K562 (cell line): ENCODE results near the gene SDCCAG8. TPM values are rescaled to one million over a fixed set of nuclear protein-coding genes. Genes with fewer than 3 reads are reported as not detected.

Experiments used
- ATAC-seq: fragments of 200-7000 bp; cut with Tn5 transposase; 3 replicates; pipeline ENCODE4 v1.9.1; 2020; ENCODE audit warnings: moderate library complexity
- BruUV-seq: library from RNA; stranded (reverse); fragments of 400-500 nt; replicated peaks from 2 replicates; lab custom pipeline; 2021; lab: Mats Ljungman, UMichigan
- CTCF ChIA-PET: fragments of 300-600 bp; formaldehyde crosslinking; extraction: SDS; loops from one replicate; lab custom pipeline; 2021; ENCODE audit warnings: low intra/inter-chr PET ratio; lab: Yijun Ruan, JAX
- POLR2A ChIA-PET: fragments of 300-600, 350-650 bp; sonication (Branson Sonifier 250); formaldehyde crosslinking; extraction: SDS; loops from one replicate; lab custom pipeline; 2021; ENCODE audit warnings: antibody characterized with exemption, inconsistent platforms; lab: Yijun Ruan, JAX
- DNase-seq, 4 experiments: peaks; one replicate each; pipeline versions ENCODE4 v3.0.0 to v3.0.0-alpha.2; 2011 to 2018; ENCODE audit warnings: low spot score in 3 of 4, mixed read lengths in 3 of 4; ENCODE audit errors: extremely low read depth in 1 of 4
- FAIRE-seq: peaks from 2 replicates; lab custom pipeline; 2011; peaks lifted over from hg19 to GRCh38; lab: Jason Lieb, UNC
- H2AFZ ChIP-seq: 2 replicates; pipeline ENCODE4 v1.6.0; 2011; ENCODE audit warnings: low read depth, low read length, control low read depth, inconsistent platforms
- H3K27ac ChIP-seq: fragments of 200-600 bp; 3 replicates; pipeline ENCODE4 v1.8.0; 2011; ENCODE audit warnings: low read depth, mild to moderate bottlenecking, control low read depth, inconsistent platforms, low read length, moderate library complexity, mixed read lengths; ENCODE audit errors: extremely low read depth
- H3K27me3 ChIP-seq, 2 experiments: fragments of 300-600 bp in 1 of 2; 2 replicates in 1 of 2; 3 replicates in 1 of 2; pipeline versions ENCODE4 v1.6.0 to v1.8.0; 2011; ENCODE audit warnings: inconsistent platforms in 2 of 2, low read length in 2 of 2, mild to moderate bottlenecking in 1 of 2, mixed read lengths in 1 of 2, moderate library complexity in 1 of 2; ENCODE audit not compliant: control insufficient read depth in 2 of 2, insufficient read depth in 2 of 2
- H3K36me3 ChIP-seq: fragments of 300-600 bp; 3 replicates; pipeline ENCODE4 v1.8.0; 2011; ENCODE audit warnings: mild to moderate bottlenecking, low read length, inconsistent platforms; ENCODE audit not compliant: control insufficient read depth, insufficient read depth
- H3K4me1 ChIP-seq, 2 experiments: fragments of 200-600 bp in 1 of 2; replicated peaks in 1 of 2; 2 replicates in 1 of 2; 3 replicates in 1 of 2; pipeline versions ENCODE4 v1.5.1 to v1.8.0; 2011; ENCODE audit warnings: inconsistent platforms in 2 of 2, low read length in 2 of 2, mild to moderate bottlenecking in 1 of 2, mixed read lengths in 1 of 2, moderate library complexity in 1 of 2; ENCODE audit not compliant: control insufficient read depth in 2 of 2, insufficient read depth in 2 of 2
- H3K4me2 ChIP-seq: 2 replicates; pipeline ENCODE4 v1.6.1; 2011; ENCODE audit warnings: low read length, control low read depth, inconsistent platforms, mixed read lengths; ENCODE audit not compliant: insufficient read depth
- H3K4me3 ChIP-seq: fragments of 200-600 bp; sonication (generic), shearing (Covaris generic); 2 replicates; pipeline ENCODE4 v1.5.1; 2016; ENCODE audit warnings: control low read depth, inconsistent platforms
- H3K79me2 ChIP-seq: fragments of 200-600 bp; 3 replicates; pipeline ENCODE4 v1.8.0; 2011; ENCODE audit warnings: low read length, inconsistent platforms; ENCODE audit not compliant: control insufficient read depth, insufficient read depth
- H3K9ac ChIP-seq, 2 experiments: 2 replicates each; pipeline versions ENCODE4 v1.6.0 to v1.6.1; 2011; ENCODE audit warnings: low read depth in 2 of 2, low read length in 2 of 2, control low read depth in 1 of 2, inconsistent platforms in 1 of 2, mild to moderate bottlenecking in 1 of 2, mixed read lengths in 1 of 2; ENCODE audit not compliant: insufficient read depth in 1 of 2
- H3K9me1 ChIP-seq: one replicate; pipeline ENCODE4 v1.6.0; 2011; ENCODE audit warnings: inconsistent platforms, mild to moderate bottlenecking, low read length, moderate library complexity; ENCODE audit not compliant: control insufficient read depth, insufficient read depth
- H3K9me3 ChIP-seq: replicated peaks from 2 replicates; pipeline ENCODE4 v1.5.1; 2011; ENCODE audit warnings: low read depth, low read length, inconsistent platforms; ENCODE audit not compliant: control insufficient read depth, insufficient read depth
- H4K20me1 ChIP-seq: replicated peaks from 2 replicates; pipeline ENCODE4 v1.6.1; 2011; ENCODE audit warnings: low read length, inconsistent platforms, mixed read lengths; ENCODE audit not compliant: control insufficient read depth, insufficient read depth
- DACH1 ChIP-seq: fragments of 450-650 bp; IDR thresholded peaks from 2 replicates; pipeline ENCODE4 v1.6.1; 2018; ENCODE audit not compliant: partially characterized antibody
- E2F4 ChIP-seq: sonication (generic); formaldehyde crosslinking; IDR thresholded peaks from 2 replicates; pipeline ENCODE4 v1.8.0; 2022; ENCODE audit warnings: mild to moderate bottlenecking, low read depth, missing genetic modification reagents
- FUS ChIP-seq: fragments of 200-400 bp; formaldehyde crosslinking; optimal IDR thresholded peaks from 2 replicates; pipeline ENCODE3; 2017; ENCODE audit warnings: low read depth, low read length
- IRF2 ChIP-seq: sonication (generic); formaldehyde crosslinking; IDR thresholded peaks from 2 replicates; pipeline ENCODE4 v1.8.1; 2022; ENCODE audit warnings: mild to moderate bottlenecking, missing genetic modification reagents
- KDM5B ChIP-seq: fragments of 200-600 bp; sonication (generic); IDR thresholded peaks from 2 replicates; pipeline ENCODE4 v1.6.1; 2012; ENCODE audit warnings: low read depth, mild to moderate bottlenecking, moderate library complexity, low read length, control low read depth, inconsistent platforms; ENCODE audit not compliant: insufficient replicate concordance
- NR4A1 ChIP-seq, 2 experiments: fragments of 250-450 bp in 1 of 2; fragments of 450-650 bp in 1 of 2; sonication (Bioruptor Pico) in 1 of 2; IDR thresholded peaks; 2 replicates each; pipeline versions ENCODE4 v1.4.0 to v1.6.1; 2016 to 2020; ENCODE audit warnings: mild to moderate bottlenecking in 2 of 2, missing compliant biosample characterization in 1 of 2, missing genetic modification characterization in 1 of 2, moderate library complexity in 1 of 2
- PHF20 ChIP-seq: fragments of 450-650 bp; IDR thresholded peaks from 2 replicates; pipeline ENCODE4 v1.6.1; 2018; ENCODE audit not compliant: partially characterized antibody
- PHF8 ChIP-seq: fragments of 200-600 bp; sonication (generic); IDR thresholded peaks from 2 replicates; pipeline ENCODE4 v1.6.1; 2012; ENCODE audit warnings: mixed run types, mild to moderate bottlenecking, inconsistent platforms, low read length, moderate library complexity, borderline replicate concordance
- RAD51 ChIP-seq: fragments of 450-650 bp; IDR thresholded peaks from 2 replicates; pipeline ENCODE4 v1.7.1; 2016; ENCODE audit warnings: low read depth, mild to moderate bottlenecking, borderline replicate concordance
- SMAD3 ChIP-seq: fragments of 450-650 bp; formaldehyde crosslinking; conservative IDR thresholded peaks from 2 replicates; pipeline ENCODE4 v1.4.0; 2020; ENCODE audit warnings: mild to moderate bottlenecking
- ZC3H8 ChIP-seq: fragments of 450-650 bp; IDR thresholded peaks from 2 replicates; pipeline ENCODE4 v1.6.1; 2017
- ZFX ChIP-seq: sonication (generic); formaldehyde crosslinking; IDR thresholded peaks from 2 replicates; pipeline ENCODE4 v1.8.0; 2022; ENCODE audit warnings: mild to moderate bottlenecking, missing genetic modification reagents, moderate library complexity
- ZNF384 ChIP-seq: IDR thresholded peaks from 2 replicates; pipeline ENCODE4 v1.6.1; 2012; ENCODE audit warnings: low read depth, low read length, improper control_type of control experiment
- WGBS: fragments of 100-300 bp; shearing (Covaris generic); methylation state at CpG from one replicate; pipeline ENCODE4 v1.1.6; 2016; ENCODE audit warnings: low coverage, mixed read lengths; ENCODE audit not compliant: insufficient coverage; ENCODE audit errors: missing lambda C conversion rate; 5-methylcytosine and 5-hydroxymethylcytosine counted together
- in situ Hi-C: fragments of 300-500 bp; cut with MboI; formaldehyde crosslinking; loops from 4 replicates; pipeline ENCODE4 v1.15.0; 2018; ENCODE audit warnings: inconsistent platforms, mixed read lengths
- intact Hi-C: fragments of 100-400 bp; cut with micrococcal nuclease; formaldehyde crosslinking; loops from 2 replicates; pipeline ENCODE4 v1.14.2; 2022
- polyA plus RNA-seq, 8 experiments: library from polyadenylated mRNA; depleted of rRNA in 4 of 8; stranded (reverse) in 5 of 8; unstranded in 3 of 8; fragments of >200 nt; fragmentation: Nextera tagmentation in 2 of 8; fragmentation: Illumina TruSeq in 1 of 8; extraction: Ambion mirVana in 2 of 8; extraction: Trizol in 1 of 8; gene quantifications; 2 replicates each; pipeline versions ENCODE4 v1.2.1 to v1.2.3, GENCODE V29; 2011 to 2014; ENCODE audit warnings: inconsistent platforms in 1 of 8, missing spikeins in 1 of 8
- total RNA-seq, 7 experiments: library from RNA; depleted of rRNA in 6 of 7; stranded (reverse); fragments of >200 nt in 6 of 7; fragmentation: Illumina TruSeq in 2 of 7; extraction: Trizol in 2 of 7; gene quantifications; 2 replicates each; pipeline versions ENCODE4 v1.2.1 to v1.2.3, GENCODE V29; 2011 to 2021; ENCODE audit warnings: low replicate concordance in 1 of 7
- TF ChIP-seq, protein P1 (sequence below): sonication (generic); formaldehyde crosslinking; IDR thresholded peaks from 2 replicates; pipeline ENCODE4 v1.5.0; 2020; ENCODE audit warnings: missing genetic modification reagents
- TF ChIP-seq, protein P2 (sequence below): fragments of 200-800 bp; sonication (Bioruptor generic); IDR thresholded peaks from 2 replicates; pipeline ENCODE4 v1.6.1; 2017; ENCODE audit warnings: missing genetic modification characterization, missing compliant biosample characterization
- TF ChIP-seq, protein P3 (sequence below): fragments of 250-450 bp; sonication (Bioruptor Pico); IDR thresholded peaks from 2 replicates; pipeline ENCODE4 v1.8.0; 2022; ENCODE audit warnings: inconsistent platforms

SDCCAG8 gene
- total and polyA plus RNA-seq, 9 of the 15 experiments (the other 6 are each of a cell fraction or from before 2014, with no cell fraction given), result 17.9 to 36.7 (median 25.4) TPM

DNA sequence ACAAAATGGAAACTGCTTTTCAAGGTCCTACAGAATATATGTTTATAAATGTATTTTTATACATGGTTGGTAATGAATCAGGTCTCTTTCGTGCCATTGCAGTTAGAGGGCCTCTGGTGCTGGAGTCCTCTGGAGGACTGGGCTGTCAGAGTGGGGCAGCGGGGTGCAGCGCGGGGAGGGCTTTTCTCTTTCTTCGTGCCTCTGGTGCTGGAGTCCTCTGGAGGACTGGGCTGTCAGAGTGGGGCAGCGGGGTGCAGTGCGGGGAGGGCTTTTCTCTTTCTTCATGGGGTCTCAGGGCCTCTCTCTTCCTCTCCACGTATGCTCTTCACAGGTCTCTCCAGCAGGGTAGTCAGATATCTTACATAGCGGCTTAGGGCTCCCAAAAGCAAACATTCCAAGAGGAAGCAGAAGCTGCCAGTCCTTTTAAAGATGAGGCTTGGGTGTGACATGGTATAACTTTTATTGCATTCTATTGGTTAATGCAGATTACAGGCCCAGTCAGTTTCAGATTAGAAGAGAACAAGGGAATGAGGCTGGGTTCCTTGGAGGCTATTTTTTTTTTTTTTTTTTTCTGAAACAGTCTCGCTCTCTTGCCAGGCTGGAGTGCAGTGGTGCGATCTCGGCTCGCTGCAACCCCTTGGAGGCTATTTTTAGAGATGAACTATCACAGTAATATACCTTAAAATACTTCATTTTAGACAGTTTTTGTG lies 13.1 kb downstream of the SDCCAG8 start:
- peak overlapping the region; percentile 5; the same call in 1 of the 2 replicates for H3K4me3 ChIP-seq
- no peaks in the 10 kb centered on the region for H3K9me1 ChIP-seq
- no peaks in the 10 kb centered on the region for H3K27me3 ChIP-seq
- peak overlapping the region; percentile 78 for H2AFZ ChIP-seq
- 33% methylated on average over 13 of the region's 13 CpGs for WGBS
- ChIA-PET POLR2A (interaction anchor here (1.3 to 2.2 kb wide), 2 partner anchors 13 to 16 kb away, joined by 3 to 19 read pairs; partner anchors contain the start of genes CEP170 and SDCCAG8), CTCF (no interaction called here)
- peaks cover 27 to 47% of the 10 kb centered on the region in 2 experiments for H3K4me1 ChIP-seq
- H3K9ac ChIP-seq, result peak overlapping the region; percentile 38 to 51; a peak in 3 of 4 replicates
- FAIRE-seq (peak; percentile 37), DNase-seq (peak in 2 of 4 experiments; percentile 20 to 45), ATAC-seq (peak; percentile 75)
- H3K79me2 ChIP-seq, result peaks cover 14% of the 10 kb centered on the region; the same call in 2 of the 3 replicates
- no peaks in the 10 kb centered on the region for H3K9me3 ChIP-seq
- H4K20me1 ChIP-seq, result no peaks in the 10 kb centered on the region
- H3K27ac ChIP-seq, result peak overlapping the region; percentile 61
- intact Hi-C loops (no loop called here), in situ Hi-C loops (no loop called here)
- peaks cover 15% of the 10 kb centered on the region; the same call in 2 of the 3 replicates for H3K36me3 ChIP-seq
- no TSS peak for BruUV-seq
- H3K4me2 ChIP-seq, result peak overlapping the region; percentile 67
- TF ChIP-seq PHF20, result no peak
- TF ChIP-seq, protein P1, sequence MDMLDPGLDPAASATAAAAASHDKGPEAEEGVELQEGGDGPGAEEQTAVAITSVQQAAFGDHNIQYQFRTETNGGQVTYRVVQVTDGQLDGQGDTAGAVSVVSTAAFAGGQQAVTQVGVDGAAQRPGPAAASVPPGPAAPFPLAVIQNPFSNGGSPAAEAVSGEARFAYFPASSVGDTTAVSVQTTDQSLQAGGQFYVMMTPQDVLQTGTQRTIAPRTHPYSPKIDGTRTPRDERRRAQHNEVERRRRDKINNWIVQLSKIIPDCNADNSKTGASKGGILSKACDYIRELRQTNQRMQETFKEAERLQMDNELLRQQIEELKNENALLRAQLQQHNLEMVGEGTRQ (CRISPR knock-in tag), result no peak
- TF ChIP-seq FUS, result no peak
- TF ChIP-seq RAD51, result no peak
- TF ChIP-seq DACH1, result no peak
- no peak for TF ChIP-seq IRF2 (CRISPR knock-in tag)
- TF ChIP-seq, protein P2, sequence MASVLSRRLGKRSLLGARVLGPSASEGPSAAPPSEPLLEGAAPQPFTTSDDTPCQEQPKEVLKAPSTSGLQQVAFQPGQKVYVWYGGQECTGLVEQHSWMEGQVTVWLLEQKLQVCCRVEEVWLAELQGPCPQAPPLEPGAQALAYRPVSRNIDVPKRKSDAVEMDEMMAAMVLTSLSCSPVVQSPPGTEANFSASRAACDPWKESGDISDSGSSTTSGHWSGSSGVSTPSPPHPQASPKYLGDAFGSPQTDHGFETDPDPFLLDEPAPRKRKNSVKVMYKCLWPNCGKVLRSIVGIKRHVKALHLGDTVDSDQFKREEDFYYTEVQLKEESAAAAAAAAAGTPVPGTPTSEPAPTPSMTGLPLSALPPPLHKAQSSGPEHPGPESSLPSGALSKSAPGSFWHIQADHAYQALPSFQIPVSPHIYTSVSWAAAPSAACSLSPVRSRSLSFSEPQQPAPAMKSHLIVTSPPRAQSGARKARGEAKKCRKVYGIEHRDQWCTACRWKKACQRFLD (CRISPR knock-in tag), result peak; percentile 50; the same call in 1 of the 2 replicates
- TF ChIP-seq PHF8, result peak; percentile 12; the same call in 1 of the 2 replicates
- no peak; the same call in 1 of the 2 replicates for TF ChIP-seq ZFX (CRISPR knock-in tag)
- TF ChIP-seq SMAD3 (CRISPR knock-in tag), result no peak
- peak; percentile 16 for TF ChIP-seq KDM5B
- no peak for TF ChIP-seq NR4A1 (CRISPR knock-in tag; IDR thresholded peaks at IDR 0.05)
- no peak for TF ChIP-seq NR4A1 (tag; IDR thresholded peaks at IDR 0.05)
- TF ChIP-seq, protein P3, sequence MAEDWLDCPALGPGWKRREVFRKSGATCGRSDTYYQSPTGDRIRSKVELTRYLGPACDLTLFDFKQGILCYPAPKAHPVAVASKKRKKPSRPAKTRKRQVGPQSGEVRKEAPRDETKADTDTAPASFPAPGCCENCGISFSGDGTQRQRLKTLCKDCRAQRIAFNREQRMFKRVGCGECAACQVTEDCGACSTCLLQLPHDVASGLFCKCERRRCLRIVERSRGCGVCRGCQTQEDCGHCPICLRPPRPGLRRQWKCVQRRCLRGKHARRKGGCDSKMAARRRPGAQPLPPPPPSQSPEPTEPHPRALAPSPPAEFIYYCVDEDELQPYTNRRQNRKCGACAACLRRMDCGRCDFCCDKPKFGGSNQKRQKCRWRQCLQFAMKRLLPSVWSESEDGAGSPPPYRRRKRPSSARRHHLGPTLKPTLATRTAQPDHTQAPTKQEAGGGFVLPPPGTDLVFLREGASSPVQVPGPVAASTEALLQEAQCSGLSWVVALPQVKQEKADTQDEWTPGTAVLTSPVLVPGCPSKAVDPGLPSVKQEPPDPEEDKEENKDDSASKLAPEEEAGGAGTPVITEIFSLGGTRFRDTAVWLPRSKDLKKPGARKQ (CRISPR knock-in tag), result 0 out of 2 replicates have a peak, but pooled peaks have one; percentile 25
- no peak for TF ChIP-seq ZC3H8
- TF ChIP-seq ZNF384, result peak; percentile 49; the same call in 1 of the 2 replicates
- no peak for TF ChIP-seq E2F4 (CRISPR knock-in tag)
